ENCODE measurements around the gene NEAT1. TPM values are rescaled to one million over a fixed set of nuclear protein-coding genes. Genes with fewer than 3 reads are reported as not detected.

The NEAT1 gene
- total RNA-seq (2014; rRNA removed) = 29.4 and 37.8 TPM in 2 replicates
- polyA plus RNA-seq (2012) = 88.5 TPM

DNA sequence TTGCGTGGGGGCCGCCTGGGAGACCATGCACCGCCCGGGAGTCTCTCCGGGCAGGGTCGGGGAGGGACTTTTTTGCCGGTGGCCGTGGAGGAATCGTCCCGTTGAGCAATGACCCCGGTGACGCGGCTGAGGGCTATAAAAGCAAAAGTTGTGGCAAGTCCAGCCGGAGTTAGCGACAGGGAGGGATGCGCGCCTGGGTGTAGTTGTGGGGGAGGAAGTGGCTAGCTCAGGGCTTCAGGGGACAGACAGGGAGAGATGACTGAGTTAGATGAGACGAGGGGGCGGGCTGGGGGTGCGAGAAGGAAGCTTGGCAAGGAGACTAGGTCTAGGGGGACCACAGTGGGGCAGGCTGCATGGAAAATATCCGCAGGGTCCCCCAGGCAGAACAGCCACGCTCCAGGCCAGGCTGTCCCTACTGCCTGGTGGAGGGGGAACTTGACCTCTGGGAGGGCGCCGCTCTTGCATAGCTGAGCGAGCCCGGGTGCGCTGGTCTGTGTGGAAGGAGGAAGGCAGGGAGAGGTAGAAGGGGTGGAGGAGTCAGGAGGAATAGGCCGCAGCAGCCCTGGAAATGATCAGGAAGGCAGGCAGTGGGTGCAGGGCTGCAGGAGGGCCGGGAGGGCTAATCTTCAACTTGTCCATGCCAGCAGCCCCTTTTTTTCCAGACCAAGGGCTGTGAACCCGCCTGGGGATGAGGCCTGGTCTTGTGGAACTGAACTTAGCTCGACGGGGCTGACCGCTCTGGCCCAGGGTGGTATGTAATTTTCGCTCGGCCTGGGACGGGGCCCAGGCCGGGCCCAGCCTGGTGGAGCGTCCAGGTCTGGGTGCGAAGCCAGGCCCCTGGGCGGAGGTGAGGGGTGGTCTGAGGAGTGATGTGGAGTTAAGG is at the start of gene NEAT1:
Gene NEAT1, plus strand, starts transcription at position 166 of the 883 bp plus-strand sequence.
- peak; percentile 96 for DNase-seq (ENCODE audit: low read depth)

DNA sequence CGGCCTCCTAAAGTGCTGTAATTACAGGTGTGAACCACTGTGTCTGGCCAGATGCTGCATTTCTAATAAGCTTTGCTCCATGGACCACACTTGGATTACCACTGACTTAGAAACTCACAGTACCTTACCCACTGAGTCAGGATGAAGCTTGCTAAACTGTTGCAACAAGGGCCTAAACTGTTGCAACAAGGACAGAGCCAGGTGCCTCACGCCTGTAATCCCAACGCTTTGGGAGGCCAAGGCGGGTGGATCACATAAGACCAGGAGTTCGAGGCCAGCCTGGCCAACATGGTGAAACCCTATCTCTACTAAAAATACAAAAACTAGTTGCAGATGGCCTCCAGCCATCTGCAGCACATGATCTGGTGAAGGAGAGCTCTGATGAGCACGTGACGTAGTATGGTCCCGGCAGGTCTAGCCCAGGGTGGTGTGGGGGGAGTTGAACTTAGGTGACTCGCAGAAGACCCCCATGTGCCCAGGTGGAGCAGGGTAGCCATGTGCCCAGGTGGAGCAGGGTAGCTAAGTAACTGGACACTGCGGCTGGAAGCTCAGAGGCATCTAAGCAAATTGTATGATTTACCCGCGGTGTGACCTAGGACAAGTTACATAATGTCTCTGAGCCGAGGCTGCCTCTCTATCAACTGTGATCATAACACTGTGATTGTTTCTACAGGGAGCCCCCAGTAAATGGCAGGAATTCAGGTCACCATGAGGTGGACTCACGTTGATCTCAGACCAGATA is 48.6 kb upstream of the NEAT1 start:
- no peak for DNase-seq (ENCODE audit: low read depth)

DNA sequence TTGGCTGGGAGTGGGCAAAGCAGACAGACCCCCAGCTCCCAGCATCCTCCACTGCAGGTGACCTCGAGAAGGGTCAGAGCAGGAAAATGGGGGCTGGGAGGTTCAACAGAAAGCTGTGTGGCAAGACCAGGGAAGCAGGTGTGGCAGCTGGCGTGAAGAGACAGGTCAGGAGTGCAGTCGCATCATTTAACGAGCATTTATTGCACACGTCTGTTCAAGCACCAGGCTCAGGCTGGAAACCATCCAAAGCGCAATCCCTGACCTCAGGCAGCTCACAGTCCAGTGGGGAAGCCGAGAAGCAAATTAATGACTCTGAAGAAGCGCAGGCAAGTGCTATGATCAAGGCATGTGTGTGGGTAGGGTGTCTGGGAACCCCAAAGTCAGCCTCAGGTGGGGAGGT is 47.6 kb upstream of the NEAT1 start:
- no peak for DNase-seq (ENCODE audit: low read depth)

DNA sequence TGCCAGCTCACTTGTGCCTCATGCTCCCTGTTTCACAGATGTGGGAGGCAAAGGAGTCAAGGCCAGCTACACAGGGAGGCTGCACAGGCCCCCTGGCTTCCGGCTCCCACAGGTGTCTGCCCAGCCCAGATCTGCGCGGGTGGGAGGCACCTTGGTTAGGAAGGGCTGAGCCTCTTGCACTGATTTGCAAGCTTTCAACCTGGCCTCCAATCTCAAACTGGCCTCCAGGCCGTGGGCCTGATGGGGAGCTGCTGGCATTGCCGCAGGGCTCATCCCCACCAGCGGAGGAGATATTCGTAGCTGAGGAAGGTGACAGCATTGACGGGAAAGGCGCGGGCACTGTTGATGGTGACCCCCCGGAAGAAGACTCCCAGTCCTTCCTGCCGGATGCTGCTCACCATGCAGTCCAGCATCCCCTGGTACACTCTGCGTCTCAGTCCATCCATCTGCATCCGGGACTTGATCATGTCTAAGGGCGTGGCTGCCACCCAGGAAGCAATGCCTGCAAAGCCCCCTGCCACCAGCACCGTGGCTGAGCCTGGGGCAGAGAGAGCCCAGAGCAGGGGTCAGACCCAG is 46.4 kb upstream of the NEAT1 start:
- no peak for DNase-seq (ENCODE audit: low read depth)

DNA sequence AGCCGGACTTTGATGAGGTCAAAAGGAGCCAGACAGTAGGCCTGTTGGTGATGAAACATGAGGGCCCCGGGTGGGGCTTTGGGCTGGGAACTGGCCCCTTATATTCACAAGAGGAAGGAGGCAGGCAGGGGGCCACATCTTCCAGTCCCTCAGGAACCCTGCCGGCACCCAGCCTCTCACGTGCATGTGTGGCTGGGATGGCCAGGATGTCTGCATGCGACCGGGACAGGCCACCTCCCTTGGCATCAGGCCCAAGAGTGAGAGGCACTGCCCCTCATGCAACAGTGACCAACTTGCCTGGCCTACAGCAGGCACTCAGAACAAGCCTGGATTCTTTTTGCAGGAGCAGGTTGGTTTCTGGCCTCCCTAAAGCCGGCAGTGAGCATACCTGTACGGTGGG is 45.6 kb upstream of the NEAT1 start:
- no peak for DNase-seq (ENCODE audit: low read depth)

DNA sequence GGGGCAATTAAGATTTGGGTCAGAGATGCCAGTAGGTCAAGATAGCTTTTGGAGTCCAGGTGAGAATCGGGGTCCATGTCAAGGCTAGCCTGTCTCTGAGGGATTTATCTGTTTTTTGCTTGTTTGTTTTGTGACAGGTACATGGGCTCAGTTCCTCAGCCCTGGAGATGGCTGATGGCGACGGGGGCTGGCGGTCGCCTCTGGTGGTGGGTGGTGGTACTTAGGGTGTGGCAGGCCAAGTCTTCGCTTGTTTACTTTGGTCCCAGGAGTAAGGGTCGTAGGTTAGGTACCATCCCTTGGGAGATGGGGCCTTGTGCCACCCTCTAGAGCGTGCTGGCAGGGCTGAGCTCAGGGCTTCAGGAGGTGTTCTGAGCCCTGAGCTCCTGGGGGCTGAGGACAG is 44.8 kb upstream of the NEAT1 start:
- no peak for DNase-seq (ENCODE audit: low read depth)

DNA sequence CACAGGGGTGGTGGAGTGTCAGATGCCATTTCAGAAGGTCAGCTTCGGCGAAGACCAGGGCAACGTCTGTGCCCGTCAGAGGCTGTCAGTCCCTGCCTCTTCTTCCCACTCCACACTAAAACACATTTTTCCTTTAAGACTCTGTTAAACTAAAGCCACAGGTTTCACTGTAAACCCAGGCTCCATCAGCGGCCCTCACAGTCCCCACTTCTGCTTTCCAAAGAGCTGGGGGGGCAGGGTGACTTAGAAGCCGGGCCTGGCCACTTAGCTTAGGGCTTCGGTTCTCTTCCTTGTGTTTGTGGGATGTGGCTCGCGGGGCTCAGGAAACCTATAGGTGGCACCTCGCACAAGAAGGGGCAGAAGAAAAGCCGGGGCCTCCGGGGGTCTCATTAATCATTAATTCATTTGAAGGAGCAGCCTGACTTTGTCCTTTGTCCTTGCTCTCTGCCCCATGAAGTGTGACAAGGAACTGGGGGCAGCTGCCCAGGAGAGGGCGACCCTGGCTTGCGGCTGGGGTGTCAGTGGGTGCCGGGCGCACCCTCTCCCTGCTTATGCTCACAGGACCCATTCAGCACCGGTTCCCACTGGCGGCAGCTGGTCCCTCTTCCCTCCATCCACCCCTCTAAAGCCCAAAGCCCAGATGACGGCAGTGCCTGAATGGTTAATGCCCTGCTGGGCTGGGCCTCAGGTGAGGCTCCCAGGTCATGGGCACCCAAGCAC is 44.2 kb upstream of the NEAT1 start:
- no peak for DNase-seq (ENCODE audit: low read depth)

DNA sequence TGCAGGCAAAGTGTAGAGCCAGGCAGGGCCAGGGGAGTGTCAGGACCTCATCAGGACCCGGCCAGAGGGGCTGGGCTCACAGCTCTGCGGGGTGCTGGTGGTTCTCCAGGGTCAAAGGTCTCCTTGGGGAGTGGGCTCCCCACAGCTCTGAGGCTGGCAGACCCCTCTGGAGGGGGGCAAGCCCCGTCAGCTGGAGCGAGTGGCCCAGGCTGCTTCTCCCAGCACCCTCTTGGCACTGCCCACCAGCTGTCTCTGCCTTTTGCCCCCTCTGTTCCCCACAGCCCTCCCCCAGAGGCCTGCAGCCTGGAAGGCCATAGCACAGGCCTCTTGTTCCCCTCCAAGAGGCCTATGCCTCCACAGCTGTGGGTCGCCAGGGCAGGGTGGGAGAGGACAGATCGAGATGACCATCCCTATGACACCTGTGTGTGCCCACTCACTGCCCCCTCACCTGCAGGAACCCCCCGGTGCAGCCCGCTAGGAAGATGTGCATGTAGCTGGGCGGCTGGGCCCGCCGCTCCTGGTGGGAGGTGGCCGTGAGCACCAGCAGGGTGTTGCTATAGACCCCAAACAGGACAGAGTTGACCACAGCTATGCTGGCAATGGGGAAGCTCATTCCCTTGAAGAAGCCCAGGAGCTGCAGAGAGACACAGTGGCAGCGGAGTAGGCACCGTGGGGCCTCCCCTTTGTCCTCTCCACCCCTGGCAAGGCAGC is 43.5 kb upstream of the NEAT1 start:
- no peak for DNase-seq (ENCODE audit: low read depth)

DNA sequence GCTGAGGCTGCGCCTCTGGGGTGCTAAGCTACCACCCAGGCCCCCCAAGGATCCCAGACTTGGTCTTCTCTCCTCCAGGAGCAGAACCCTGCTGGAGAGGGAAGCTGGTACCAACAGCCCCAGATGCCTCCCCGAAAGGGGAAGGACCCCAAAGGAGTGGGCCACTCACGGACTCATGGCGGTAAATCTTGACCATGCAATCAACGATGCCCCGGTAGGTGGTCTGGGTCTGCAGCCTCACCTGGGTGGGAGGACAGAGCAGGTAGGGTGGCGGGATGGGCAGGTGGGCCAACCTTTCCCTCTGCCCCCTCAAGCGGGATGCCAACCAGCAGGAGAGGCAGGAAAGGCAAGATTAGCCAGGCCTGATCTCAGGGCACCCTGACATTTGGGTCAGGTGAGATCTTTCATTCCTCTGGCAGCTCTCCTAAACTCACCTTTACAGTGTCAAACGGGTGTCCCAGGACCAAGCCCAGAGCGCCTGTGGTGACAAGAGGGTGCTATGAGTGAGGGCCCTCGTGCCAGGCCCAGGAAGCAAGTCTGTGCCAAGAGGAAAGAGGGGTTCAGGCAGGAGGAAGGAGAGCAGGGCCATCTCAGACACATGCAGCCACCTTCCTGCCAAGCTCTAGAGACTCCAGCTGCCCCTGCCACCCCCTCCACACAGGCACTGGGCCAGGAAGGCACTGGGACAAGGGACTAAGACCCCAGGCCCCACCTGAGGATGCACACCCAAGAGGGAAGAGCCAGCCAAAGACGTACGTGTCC is 42.7 kb upstream of the NEAT1 start:
- DNase-seq (ENCODE audit: low read depth) = no peak

DNA sequence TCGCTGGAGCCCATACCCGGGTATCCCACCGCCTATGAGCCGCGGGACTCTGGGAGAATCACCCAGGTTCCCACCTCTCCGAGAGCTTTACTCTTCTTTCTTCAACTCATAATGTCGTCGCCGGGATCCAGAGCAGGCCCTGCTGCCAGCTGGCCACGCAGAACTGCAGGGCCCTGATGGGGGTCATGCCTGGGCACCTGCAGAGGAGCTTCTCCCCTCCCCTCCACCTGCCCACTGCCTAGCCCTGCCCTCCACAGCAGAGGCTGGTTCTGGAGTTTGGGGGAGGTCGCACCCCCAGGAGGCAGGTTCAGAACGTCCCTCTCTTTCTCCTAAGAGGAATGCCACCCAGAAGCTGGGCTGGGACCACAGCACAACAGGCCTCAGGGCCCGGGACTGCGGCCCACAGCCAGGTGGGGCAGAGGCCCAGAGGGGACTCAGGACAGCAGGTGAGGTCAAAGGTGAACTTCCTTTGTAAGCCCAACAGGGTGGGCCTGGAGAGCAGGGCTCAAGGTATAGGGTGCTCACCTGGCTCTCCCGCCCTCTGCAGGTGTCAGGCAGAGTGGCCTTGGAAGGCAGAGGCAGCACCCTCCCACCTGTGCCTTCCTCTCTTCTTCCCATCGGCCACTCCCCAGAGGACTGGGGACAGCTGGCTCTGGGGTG is 42.0 kb upstream of the NEAT1 start:
- DNase-seq (ENCODE audit: low read depth) = no peak

DNA sequence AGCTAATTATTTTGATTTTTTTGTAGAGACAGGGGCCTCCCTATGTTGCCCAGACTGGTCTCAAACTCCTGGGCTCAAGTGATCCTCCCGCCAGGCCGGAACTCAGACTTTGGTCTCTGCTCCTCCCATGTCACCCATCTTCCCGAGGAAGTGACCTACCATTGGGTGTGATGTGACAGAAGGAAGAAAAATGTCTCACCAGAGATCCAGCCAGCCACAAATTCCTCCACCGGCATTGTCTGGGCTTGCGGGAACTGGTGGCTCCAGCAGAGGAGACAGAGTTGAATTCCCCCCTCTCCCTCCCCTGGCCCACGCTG is 40.9 kb upstream of the NEAT1 start:
- DNase-seq (ENCODE audit: low read depth) = peak; percentile 49

DNA sequence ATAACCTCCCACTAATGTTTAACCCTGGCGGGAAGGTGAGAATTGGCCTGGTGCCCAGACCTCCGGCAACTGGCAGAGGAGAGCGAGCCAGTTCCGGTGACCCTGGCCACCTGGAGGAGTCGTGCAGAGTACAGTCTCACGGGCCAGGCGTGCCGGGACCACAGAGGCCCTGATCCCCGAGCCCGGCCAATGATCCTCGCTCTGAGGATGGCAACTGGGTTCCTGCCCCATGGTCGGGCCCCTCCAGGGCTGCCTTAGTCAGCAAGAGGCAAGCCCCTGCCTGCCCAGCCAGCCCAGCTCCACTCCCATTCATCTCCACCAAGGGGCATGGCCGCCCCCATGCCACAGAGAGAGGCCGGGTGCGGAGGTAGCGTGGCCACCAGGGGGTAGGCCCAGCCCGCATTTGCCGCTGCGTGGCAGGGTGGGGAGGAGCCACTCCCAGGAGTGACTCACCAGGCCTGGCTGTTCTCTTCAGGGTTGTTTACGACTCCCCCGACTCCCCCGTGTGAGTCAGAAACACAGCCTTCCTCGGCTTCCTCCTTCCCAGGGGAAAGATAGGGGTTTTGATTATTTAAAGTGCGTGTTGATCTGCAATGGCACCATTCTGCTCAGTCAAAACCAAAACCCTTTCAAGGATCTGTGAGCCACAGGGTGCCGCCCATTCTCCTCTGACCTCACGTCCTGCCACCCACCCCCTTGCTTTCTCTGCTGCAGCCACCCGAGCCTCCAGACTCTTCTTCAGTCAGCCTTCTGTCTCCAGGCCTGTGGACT is 40.4 kb upstream of the NEAT1 start, which contains the start of gene SLC25A45:
Gene SLC25A45, minus strand, starts transcription at position 614 of the 771 bp plus-strand sequence. CDS start 695 bp downstream, outside the sequence.
- DNase-seq (ENCODE audit: low read depth) = peak; percentile 99

DNA sequence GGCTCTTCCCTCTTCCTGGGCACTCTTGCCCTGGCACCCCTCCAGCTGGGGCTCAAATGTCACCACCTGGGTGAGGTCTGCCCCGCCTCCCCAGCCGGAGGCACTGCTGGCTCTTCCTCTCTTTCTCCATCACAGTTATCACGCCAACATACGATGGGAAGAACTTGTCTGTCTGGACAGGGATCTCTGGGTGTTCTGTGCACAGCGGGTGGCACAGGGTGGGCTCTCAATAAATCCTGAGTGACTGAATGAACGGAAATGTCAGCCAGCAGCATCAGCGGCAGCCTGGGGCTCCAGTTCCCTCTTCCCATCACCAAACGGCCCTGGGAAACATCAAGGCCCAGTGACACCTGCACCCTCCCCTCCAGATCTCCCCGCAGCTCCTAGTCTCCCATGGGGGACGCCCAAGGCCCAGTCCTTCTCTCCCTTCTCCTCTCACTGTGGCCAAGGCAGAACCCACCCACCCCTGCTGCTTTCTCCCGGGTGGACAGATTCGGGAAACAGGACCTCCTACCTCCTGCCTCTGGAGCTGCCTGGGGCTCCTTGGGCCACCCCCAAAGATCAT is 39.7 kb upstream of the NEAT1 start:
- no peak for DNase-seq (ENCODE audit: low read depth)

DNA sequence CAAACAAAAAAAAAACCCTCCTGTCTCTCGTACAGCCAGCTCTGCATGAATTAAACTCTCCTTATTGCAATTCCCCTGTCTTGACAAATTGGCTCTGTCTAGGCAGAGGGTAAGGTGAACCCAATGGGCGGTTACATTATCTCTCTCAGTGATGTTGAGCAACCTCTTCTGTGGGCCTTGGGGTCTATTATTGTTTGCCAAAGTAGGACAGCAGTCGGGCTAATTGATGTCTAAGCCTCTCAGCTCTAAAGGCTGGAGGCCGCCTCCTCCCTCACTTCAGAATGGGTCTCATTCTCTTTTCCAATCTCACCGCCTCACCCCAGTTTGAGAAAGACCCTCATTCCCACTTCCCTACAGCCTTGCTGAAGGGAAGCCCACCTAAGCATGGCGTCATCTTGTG is 38.8 kb upstream of the NEAT1 start:
- no peak for DNase-seq (ENCODE audit: low read depth)

DNA sequence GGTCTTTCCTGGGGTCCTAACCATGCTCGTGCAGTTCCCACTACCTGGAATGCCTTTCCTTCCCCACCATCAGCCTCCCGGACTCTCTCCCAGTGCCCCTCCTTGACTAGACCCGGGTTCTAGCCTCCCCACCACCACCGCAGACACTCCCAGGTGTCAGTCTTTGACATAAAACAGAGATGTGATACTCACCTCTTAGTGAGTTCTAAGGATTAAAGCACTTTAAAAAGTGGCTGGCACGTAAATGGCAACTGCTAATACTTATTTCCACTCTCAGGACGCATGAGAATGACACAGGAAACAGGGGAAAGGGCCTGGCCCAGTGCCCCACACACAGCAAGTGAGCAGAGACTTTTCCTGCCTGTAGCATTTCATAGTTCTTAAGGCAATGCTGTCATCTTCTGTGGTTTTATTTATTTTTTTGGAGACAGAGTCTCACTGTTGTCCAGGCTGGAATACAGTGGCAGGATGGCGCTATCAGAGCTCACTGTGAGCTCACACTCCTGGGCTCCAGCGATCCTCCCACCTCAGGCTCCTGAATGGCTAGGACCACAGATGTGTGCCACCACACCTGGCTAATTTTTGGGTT is 38.2 kb upstream of the NEAT1 start:
- DNase-seq (ENCODE audit: low read depth) = no peak

DNA sequence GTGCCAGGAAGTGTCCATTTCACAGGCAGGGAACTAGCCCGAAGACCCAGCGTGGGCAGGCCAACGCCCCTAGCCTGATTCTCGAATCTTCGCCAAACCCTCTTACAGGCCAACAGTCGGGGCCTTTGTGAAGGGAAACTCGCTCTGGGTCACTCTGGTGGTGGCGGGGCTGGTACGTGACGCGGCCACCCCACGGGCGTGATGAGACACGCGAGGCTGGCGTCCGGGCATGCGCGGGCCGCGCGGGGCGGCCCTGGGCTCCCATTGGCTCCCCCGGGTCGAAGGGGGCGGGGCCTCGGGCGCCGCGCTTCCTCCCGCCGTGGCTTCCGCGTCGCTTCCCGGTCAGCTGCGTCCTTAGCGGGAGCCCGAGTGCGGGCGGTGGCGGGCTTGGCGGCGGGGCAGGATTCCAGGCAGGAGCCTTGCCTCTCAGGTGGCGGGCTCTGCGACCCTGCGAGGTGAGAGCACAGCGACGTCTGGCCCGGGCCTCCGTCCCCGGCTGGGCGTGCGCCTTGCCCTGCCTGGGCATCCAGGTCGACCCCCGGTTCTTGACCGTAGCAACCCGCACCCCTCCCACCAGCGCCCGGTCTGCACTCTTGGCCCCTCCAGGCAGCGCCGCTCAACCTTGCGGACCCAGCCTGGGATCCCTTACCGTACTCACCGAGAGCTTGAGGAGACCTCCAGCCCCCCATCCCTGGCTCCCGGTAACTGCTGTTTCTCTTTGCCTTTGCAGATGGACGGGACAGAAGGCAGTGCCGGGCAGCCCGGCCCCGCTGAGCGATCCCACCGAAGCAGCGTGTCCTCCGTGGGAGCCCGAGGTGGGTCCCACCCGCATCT is 36.1 kb upstream of the NEAT1 start, which contains the start of gene FRMD8:
Gene FRMD8, plus strand, starts transcription at position 331 of the 834 bp plus-strand sequence. Its CDS starts 400 bp downstream, at position 731.
- DNase-seq (ENCODE audit: low read depth) = peak; percentile 77

DNA sequence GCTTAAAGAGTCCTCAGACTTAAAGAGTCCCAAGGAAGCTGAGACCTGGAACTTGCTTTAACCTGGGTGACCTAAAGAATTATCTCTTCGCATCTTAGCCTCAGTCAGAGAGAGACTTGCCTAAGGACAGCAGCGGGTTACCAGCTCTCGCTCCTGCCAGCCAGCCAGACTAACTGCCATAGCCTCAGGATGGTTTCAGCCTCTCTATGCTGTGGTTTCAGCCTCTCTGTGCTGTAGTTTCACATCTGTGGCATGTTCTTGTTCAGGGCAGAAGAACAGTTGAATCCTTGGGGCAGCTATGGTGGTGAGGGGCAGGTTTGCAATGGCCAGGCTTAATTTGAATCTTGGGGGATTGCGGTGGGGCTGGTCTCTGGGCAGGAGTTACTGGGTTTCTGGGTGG is 33.9 kb upstream of the NEAT1 start:
- no peak for DNase-seq (ENCODE audit: low read depth)

Measured in LHCN-M2 (cell line).